ENCODE results near the gene NPHP4.

Gene NPHP4

GRCh38 chr1:5863238-5863637, 129.0 kb downstream of the NPHP4 start:
- DNase-seq (ENCODE audit: low spot score): no peak
- TF ChIP-seq CTCF (IDR thresholded peaks at IDR 0.05; ENCODE audit: borderline replicate concordance, control extremely low read depth, extremely low read depth, insufficient read depth, missing control alignments): no peak
- in situ Hi-C loops (cut with MboI; ENCODE audit: low sequenced_read_pairs, unreplicated experiment): no loop called here

GRCh38 chr1:5861871-5862825, 130.1 kb downstream of the NPHP4 start:
- TF ChIP-seq CTCF (IDR thresholded peaks at IDR 0.05; ENCODE audit: borderline replicate concordance, control extremely low read depth, extremely low read depth, insufficient read depth, missing control alignments): no peak
- no peak for DNase-seq (ENCODE audit: low spot score)
- in situ Hi-C loops (cut with MboI; ENCODE audit: low sequenced_read_pairs, unreplicated experiment): no loop called here

- in situ Hi-C loops (cut with MboI; ENCODE audit: low sequenced_read_pairs, unreplicated experiment): no loop called here
- DNase-seq (ENCODE audit: low spot score): no peak
- no peak for TF ChIP-seq CTCF (IDR thresholded peaks at IDR 0.05; ENCODE audit: borderline replicate concordance, control extremely low read depth, extremely low read depth, insufficient read depth, missing control alignments)
These were observed 131.9 kb downstream of the NPHP4 start for GRCh38 chr1:5860277-5860676.

- in situ Hi-C loops (cut with MboI; ENCODE audit: low sequenced_read_pairs, unreplicated experiment): no loop called here
- no peak for TF ChIP-seq CTCF (IDR thresholded peaks at IDR 0.05; ENCODE audit: borderline replicate concordance, control extremely low read depth, extremely low read depth, insufficient read depth, missing control alignments)
- no peak for DNase-seq (ENCODE audit: low spot score)
These were observed 132.5 kb downstream of the NPHP4 start for GRCh38 chr1:5859766-5860165.

- TF ChIP-seq CTCF (IDR thresholded peaks at IDR 0.05; ENCODE audit: borderline replicate concordance, control extremely low read depth, extremely low read depth, insufficient read depth, missing control alignments): no peak
- no peak for DNase-seq (ENCODE audit: low spot score)
- in situ Hi-C loops (cut with MboI; ENCODE audit: low sequenced_read_pairs, unreplicated experiment): no loop called here
These were observed 133.3 kb downstream of the NPHP4 start for GRCh38 chr1:5858844-5859407.

GRCh38 chr1:5858246-5858645, 134.0 kb downstream of the NPHP4 start:
- no peak for TF ChIP-seq CTCF (IDR thresholded peaks at IDR 0.05; ENCODE audit: borderline replicate concordance, control extremely low read depth, extremely low read depth, insufficient read depth, missing control alignments)
- in situ Hi-C loops (cut with MboI; ENCODE audit: low sequenced_read_pairs, unreplicated experiment): no loop called here
- DNase-seq (ENCODE audit: low spot score): no peak
